GM23338 (cell line): Measurements from ENCODE around the gene EPPIN. TPM values are rescaled to one million over a fixed set of nuclear protein-coding genes. Genes with fewer than 3 reads are reported as not detected.

ENCODE experiments used
- ATAC-seq: fragments of 200-7000 bp; cut with Tn5 transposase; 3 replicates; pipeline ENCODE4 v1.9.1; 2020
- DNase-seq: peaks from one replicate; pipeline ENCODE4 v3.0.0-alpha.2; 2015; ENCODE audit warnings: low spot score
- H2AFZ ChIP-seq: fragments of 200-600 bp; sonication (generic); 2 replicates; pipeline ENCODE4 v1.8.0; 2016; ENCODE audit warnings: antibody characterized with exemption, mild to moderate bottlenecking, moderate library complexity
- H3F3A ChIP-seq: fragments of 200-600 bp; sonication (generic); replicated peaks from 2 replicates; pipeline ENCODE4 v1.8.0; 2017; ENCODE audit warnings: antibody characterized with exemption, mixed run types, low read depth
- H3K27ac ChIP-seq: fragments of 200-600 bp; sonication (generic); 2 replicates; pipeline ENCODE4 v1.6.1; 2016; ENCODE audit warnings: low read depth
- H3K27me3 ChIP-seq: fragments of 200-600 bp; sonication (generic); 2 replicates; pipeline ENCODE4 v1.8.0; 2016; ENCODE audit warnings: mild to moderate bottlenecking, mixed run types, moderate library complexity; ENCODE audit not compliant: insufficient read depth
- H3K36me3 ChIP-seq: fragments of 200-600 bp; sonication (generic); 2 replicates; pipeline ENCODE4 v1.8.0; 2016; ENCODE audit warnings: mild to moderate bottlenecking; ENCODE audit not compliant: insufficient read depth
- H3K4me1 ChIP-seq: fragments of 200-600 bp; sonication (generic); 2 replicates; pipeline ENCODE4 v1.8.0; 2016; ENCODE audit warnings: mild to moderate bottlenecking, moderate library complexity; ENCODE audit not compliant: insufficient read depth
- H3K4me2 ChIP-seq: fragments of 200-600 bp; sonication (generic); 2 replicates; pipeline ENCODE4 v1.7.1; 2017; ENCODE audit warnings: mixed run types
- H3K4me3 ChIP-seq: fragments of 200-600 bp; sonication (generic); 2 replicates; pipeline ENCODE4 v1.6.1; 2016; ENCODE audit warnings: mixed run types
- H3K79me2 ChIP-seq: fragments of 200-600 bp; sonication (generic); replicated peaks from 2 replicates; pipeline ENCODE4 v1.8.0; 2017; ENCODE audit warnings: mild to moderate bottlenecking; ENCODE audit not compliant: insufficient read depth
- H3K9me2 ChIP-seq: fragments of 200-600 bp; sonication (generic); 2 replicates; pipeline ENCODE4 v1.8.0; 2017; ENCODE audit not compliant: insufficient read depth
- H4K20me1 ChIP-seq: fragments of 200-600 bp; sonication (generic); replicated peaks from 2 replicates; pipeline ENCODE4 v1.8.0; 2017; ENCODE audit warnings: mild to moderate bottlenecking; ENCODE audit not compliant: insufficient read depth
- H3K27ac Mint-ChIP-seq: 2 replicates; pipeline ENCODE4 v1.8.0; 2020; ENCODE audit warnings: inconsistent platforms, mild to moderate bottlenecking, moderate library complexity, mixed read lengths
- H3K27me3 Mint-ChIP-seq: 3 replicates; pipeline ENCODE4 v1.8.0; 2022; ENCODE audit warnings: low read depth, mild to moderate bottlenecking, moderate library complexity, mixed read lengths, inconsistent platforms; ENCODE audit not compliant: insufficient read depth, poor library complexity
- H3K36me3 Mint-ChIP-seq: 3 replicates; pipeline ENCODE4 v1.8.0; 2021; ENCODE audit warnings: low read depth, mild to moderate bottlenecking, inconsistent platforms, moderate library complexity, mixed read lengths
- H3K4me1 Mint-ChIP-seq: 3 replicates; pipeline ENCODE4 v1.8.0; 2020; ENCODE audit warnings: mild to moderate bottlenecking, inconsistent platforms, mixed read lengths
- H3K4me3 Mint-ChIP-seq: 3 replicates; pipeline ENCODE4 v1.8.0; 2021; ENCODE audit warnings: moderate library complexity, mild to moderate bottlenecking, inconsistent platforms, mixed read lengths
- H3K9me3 Mint-ChIP-seq: 3 replicates; pipeline ENCODE4 v1.8.0; 2020; ENCODE audit warnings: moderate library complexity, mild to moderate bottlenecking, inconsistent platforms, mixed read lengths
- EZH2phosphoT487 ChIP-seq: fragments of 200-600 bp; sonication (generic); IDR thresholded peaks from one replicate; pipeline ENCODE4 v1.8.1; 2018; ENCODE audit warnings: antibody characterized with exemption; ENCODE audit not compliant: unreplicated experiment
- JUNB ChIP-seq: IDR thresholded peaks from one replicate; pipeline ENCODE4 v1.6.1; 2016; ENCODE audit warnings: antibody characterized with exemption; ENCODE audit not compliant: unreplicated experiment
- POLR2AphosphoS5 ChIP-seq: IDR thresholded peaks from 2 replicates; pipeline ENCODE4 v1.6.1; 2016; ENCODE audit warnings: antibody characterized with exemption, low read depth
- REST ChIP-seq: IDR thresholded peaks from one replicate; pipeline ENCODE4 v1.6.1; 2018; ENCODE audit warnings: antibody characterized with exemption; ENCODE audit not compliant: unreplicated experiment
- STAT1 ChIP-seq: IDR thresholded peaks from one replicate; pipeline ENCODE4 v1.6.1; 2016; ENCODE audit warnings: antibody characterized with exemption; ENCODE audit not compliant: unreplicated experiment
- ZNF114 ChIP-seq: fragments of 250-450 bp; sonication (Bioruptor Pico); IDR thresholded peaks from 2 replicates; pipeline ENCODE4 v1.5.0; 2020; ENCODE audit warnings: mild to moderate bottlenecking, moderate library complexity
- ZNF331 ChIP-seq: fragments of 250-450 bp; sonication (Bioruptor Pico); IDR thresholded peaks from 2 replicates; pipeline ENCODE4 v1.5.0; 2020; ENCODE audit warnings: low read depth, mild to moderate bottlenecking, moderate library complexity
- ZNF462 ChIP-seq: fragments of 250-450 bp; sonication (Bioruptor Pico); IDR thresholded peaks from 2 replicates; pipeline ENCODE4 v1.5.0; 2020; ENCODE audit warnings: mild to moderate bottlenecking, moderate library complexity
- polyA plus RNA-seq: library from polyadenylated mRNA; unstranded; fragments of >200 nt; fragmentation: Nextera tagmentation; extraction: Ambion mirVana; gene quantifications from 2 replicates; pipeline ENCODE4 v1.2.1, GENCODE V29; 2016
- total RNA-seq: library from RNA; depleted of rRNA; stranded (reverse); fragments of >200 nt; shearing (Covaris generic); gene quantifications from 2 replicates; pipeline ENCODE4 v1.2.3, GENCODE V29; 2014

EPPIN gene
- total and polyA plus RNA-seq, 2 experiments from 2014 or later = 0.78 TPM; not detected in 1

GRCh38 chr20:45509091-45509490 lies 38.1 kb downstream of the EPPIN start (continued):
- TF ChIP-seq REST (no peak), ZNF331 (CRISPR knock-in tag) (no peak), STAT1 (no peak), EZH2phosphoT487 (no peak)

GRCh38 chr20:45508068-45508886 lies 38.9 kb downstream of the EPPIN start:
- H3K27ac Mint-ChIP-seq = no peak overlapping the region
- H3K4me1 Mint-ChIP-seq = no peaks in the 10 kb centered on the region
- H3K9me2 ChIP-seq = 0 out of 2 replicates have a peak, but pooled peaks cover 4% of the 10 kb centered on the region
- H3K4me1 ChIP-seq = no peaks in the 10 kb centered on the region
- DNase-seq = no peak
- H3K4me3 ChIP-seq = no peak overlapping the region
- no peaks in the 10 kb centered on the region for H3K36me3 ChIP-seq
- H3K79me2 ChIP-seq = no peaks in the 10 kb centered on the region
- H2AFZ ChIP-seq = no peak overlapping the region
- no peaks in the 10 kb centered on the region for H3K36me3 Mint-ChIP-seq
- H3K27me3 Mint-ChIP-seq = peaks cover 3% of the 10 kb centered on the region
- H3K4me3 Mint-ChIP-seq = no peak overlapping the region
- H3K27ac ChIP-seq = no peak overlapping the region
- no peaks in the 10 kb centered on the region for H3K27me3 ChIP-seq
- H3K9me3 Mint-ChIP-seq = no peaks in the 10 kb centered on the region
- TF ChIP-seq EZH2phosphoT487 (no peak), JUNB (no peak)
- no peak overlapping the region for H3K4me2 ChIP-seq
- no peak for ATAC-seq
- H4K20me1 ChIP-seq = no peaks in the 10 kb centered on the region
- no peaks in the 10 kb centered on the region for H3F3A ChIP-seq

- Mint-ChIP-seq H3K9me3 (no peaks in the 10 kb centered on the region), H3K27me3 (peaks cover 3% of the 10 kb centered on the region), H3K27ac (no peak overlapping the region), H3K36me3 (no peaks in the 10 kb centered on the region), H3K4me3 (no peak overlapping the region), H3K4me1 (no peaks in the 10 kb centered on the region)
- no peak overlapping the region for H2AFZ ChIP-seq
- no peaks in the 10 kb centered on the region for H4K20me1 ChIP-seq
- H3K27ac ChIP-seq = no peak overlapping the region
- ATAC-seq = no peak
- H3F3A ChIP-seq = no peaks in the 10 kb centered on the region
- H3K27me3 ChIP-seq = no peaks in the 10 kb centered on the region
- DNase-seq = no peak
- H3K9me2 ChIP-seq = 0 out of 2 replicates have a peak, but pooled peaks cover 4% of the 10 kb centered on the region
- no peaks in the 10 kb centered on the region for H3K4me1 ChIP-seq
- H3K4me2 ChIP-seq = no peak overlapping the region
- no peaks in the 10 kb centered on the region for H3K79me2 ChIP-seq
- no peak overlapping the region for H3K4me3 ChIP-seq
- no peaks in the 10 kb centered on the region for H3K36me3 ChIP-seq
- TF ChIP-seq ZNF331 (CRISPR knock-in tag) (no peak), ZNF462 (CRISPR knock-in tag) (no peak), EZH2phosphoT487 (no peak), POLR2AphosphoS5 (no peak), ZNF114 (CRISPR knock-in tag) (no peak)
These were observed 40.0 kb downstream of the EPPIN start for GRCh38 chr20:45507011-45507820.
